Measurements from ENCODE around the gene QSOX1. TPM values are rescaled to one million over a fixed set of nuclear protein-coding genes. Genes with fewer than 3 reads are reported as not detected.

Gene QSOX1
- total RNA-seq, 1 experiment from 2014 or later = 226 TPM

DNA sequence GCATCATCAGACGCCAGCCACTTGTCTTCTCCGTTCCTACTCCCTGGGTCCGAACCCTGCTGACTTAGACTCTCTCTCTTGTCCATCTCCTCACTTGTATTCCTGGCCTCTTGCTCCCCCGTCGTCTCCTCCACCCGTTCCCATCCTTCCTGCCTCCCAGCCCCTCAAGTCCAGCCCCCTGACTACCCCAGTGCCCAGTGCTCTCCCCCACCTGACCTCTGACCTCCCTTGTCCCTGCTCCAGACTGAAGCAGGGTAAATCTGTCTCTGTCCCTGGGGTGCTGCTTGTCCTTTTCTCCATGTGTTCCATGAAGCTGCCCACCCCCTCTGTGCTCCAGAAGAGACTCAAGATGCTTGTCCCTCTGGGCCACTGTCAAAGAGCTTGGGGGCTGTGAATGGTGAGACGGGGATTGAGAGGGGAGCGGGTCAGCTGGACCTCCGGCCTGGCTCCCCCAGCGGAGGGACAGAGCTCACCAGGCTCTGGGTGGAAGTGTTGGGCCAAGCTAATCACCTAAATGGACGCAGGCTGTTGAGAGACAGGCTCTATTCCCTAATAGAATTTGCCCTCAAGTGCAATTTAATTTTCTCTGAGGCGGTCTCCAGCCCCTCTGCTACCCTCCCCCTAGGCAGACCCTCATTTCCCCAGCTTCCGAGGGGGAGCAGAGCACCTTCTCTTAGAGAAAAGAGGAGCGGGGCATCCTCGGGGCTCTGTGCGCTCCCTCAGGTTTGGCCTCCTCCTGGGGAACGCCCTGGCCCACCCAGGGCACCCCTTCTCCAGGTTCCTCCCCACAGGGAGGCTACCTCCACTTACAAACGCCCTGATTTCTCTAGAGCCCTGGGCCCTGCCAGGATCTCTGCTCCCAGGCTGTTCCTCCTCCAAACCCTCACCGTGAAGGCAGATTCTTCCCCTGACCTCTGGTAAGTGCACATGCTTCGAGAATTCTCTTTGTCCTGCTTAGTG, 64.4 kb downstream of the QSOX1 start:
- no peaks in the 10 kb centered on the region for H3K36me3 ChIP-seq (ENCODE audit: low read depth)
- no peak for DNase-seq
- intact Hi-C loops (cut with micrococcal nuclease; ENCODE audit: unreplicated experiment) = no loop called here
- H3F3A ChIP-seq (ENCODE audit: insufficient read depth, low read depth) = no peaks in the 10 kb centered on the region
- TF ChIP-seq, protein P1, sequence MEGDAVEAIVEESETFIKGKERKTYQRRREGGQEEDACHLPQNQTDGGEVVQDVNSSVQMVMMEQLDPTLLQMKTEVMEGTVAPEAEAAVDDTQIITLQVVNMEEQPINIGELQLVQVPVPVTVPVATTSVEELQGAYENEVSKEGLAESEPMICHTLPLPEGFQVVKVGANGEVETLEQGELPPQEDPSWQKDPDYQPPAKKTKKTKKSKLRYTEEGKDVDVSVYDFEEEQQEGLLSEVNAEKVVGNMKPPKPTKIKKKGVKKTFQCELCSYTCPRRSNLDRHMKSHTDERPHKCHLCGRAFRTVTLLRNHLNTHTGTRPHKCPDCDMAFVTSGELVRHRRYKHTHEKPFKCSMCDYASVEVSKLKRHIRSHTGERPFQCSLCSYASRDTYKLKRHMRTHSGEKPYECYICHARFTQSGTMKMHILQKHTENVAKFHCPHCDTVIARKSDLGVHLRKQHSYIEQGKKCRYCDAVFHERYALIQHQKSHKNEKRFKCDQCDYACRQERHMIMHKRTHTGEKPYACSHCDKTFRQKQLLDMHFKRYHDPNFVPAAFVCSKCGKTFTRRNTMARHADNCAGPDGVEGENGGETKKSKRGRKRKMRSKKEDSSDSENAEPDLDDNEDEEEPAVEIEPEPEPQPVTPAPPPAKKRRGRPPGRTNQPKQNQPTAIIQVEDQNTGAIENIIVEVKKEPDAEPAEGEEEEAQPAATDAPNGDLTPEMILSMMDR (conservative IDR thresholded peaks at IDR 0.05) = no peak
- no peak for TF ChIP-seq EZH2 (IDR thresholded peaks at IDR 0.05; ENCODE audit: low read depth)
- H3K27ac ChIP-seq = no peak overlapping the region
- no peaks in the 10 kb centered on the region for H3K4me1 ChIP-seq (replicated peaks; ENCODE audit: insufficient read depth)
- no peaks in the 10 kb centered on the region for H3K9me3 ChIP-seq (ENCODE audit: insufficient read depth, low read depth)
- BruUV-seq (replicated peaks) = no TSS peak
- H3K4me3 ChIP-seq = no peak overlapping the region
- no peaks in the 10 kb centered on the region for H3K9me2 ChIP-seq (ENCODE audit: insufficient read depth)
- no peaks in the 10 kb centered on the region for H4K20me1 ChIP-seq (ENCODE audit: insufficient read depth)
- ChIA-PET POLR2A (ENCODE audit: unreplicated experiment) (no interaction called here), CTCF (no interaction called here)
- peaks cover 9% of the 10 kb centered on the region; the same call in 1 of the 2 replicates for H3K27me3 ChIP-seq (ENCODE audit: insufficient read depth, low read depth)
- H3K4me2 ChIP-seq = no peak overlapping the region
- H3K79me2 ChIP-seq (ENCODE audit: low read depth) = no peaks in the 10 kb centered on the region
- no peak overlapping the region for H2AFZ ChIP-seq

DNA sequence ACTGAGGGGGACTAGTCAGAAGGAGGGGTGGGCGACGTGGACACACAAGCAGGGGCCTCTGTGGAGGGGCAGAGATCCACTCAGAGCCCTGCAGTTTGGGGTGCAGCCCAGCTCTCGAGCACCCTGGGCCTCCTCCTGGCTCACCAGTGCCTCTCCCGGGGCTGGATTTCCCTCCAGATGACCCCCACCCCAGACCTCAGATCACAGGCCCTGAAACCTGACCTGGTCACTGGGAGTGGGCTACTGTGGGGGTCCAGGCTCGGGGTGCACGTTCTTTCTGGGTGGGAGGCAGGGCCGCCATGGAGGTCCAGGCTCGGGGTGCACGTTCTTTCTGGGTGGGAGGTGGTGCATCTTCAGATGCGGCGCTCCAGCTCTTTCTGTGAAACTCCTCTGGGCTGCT, 65.1 kb downstream of the QSOX1 start:
- Histone ChIP-seq H3F3A (ENCODE audit: insufficient read depth, low read depth) (no peaks in the 10 kb centered on the region), H4K20me1 (ENCODE audit: insufficient read depth) (no peaks in the 10 kb centered on the region), H3K27me3 (ENCODE audit: insufficient read depth, low read depth) (peaks cover 9% of the 10 kb centered on the region; the same call in 1 of the 2 replicates), H3K9me3 (ENCODE audit: insufficient read depth, low read depth) (no peaks in the 10 kb centered on the region), H3K9me2 (ENCODE audit: insufficient read depth) (no peaks in the 10 kb centered on the region), H3K4me3 (no peak overlapping the region), H3K36me3 (ENCODE audit: low read depth) (no peaks in the 10 kb centered on the region), H2AFZ (no peak overlapping the region), H3K4me1 (replicated peaks; ENCODE audit: insufficient read depth) (no peaks in the 10 kb centered on the region), H3K4me2 (no peak overlapping the region), H3K79me2 (ENCODE audit: low read depth) (no peaks in the 10 kb centered on the region), H3K27ac (no peak overlapping the region)
- TF ChIP-seq, protein P1 (conservative IDR thresholded peaks at IDR 0.05) = no peak
- no peak for TF ChIP-seq EZH2 (IDR thresholded peaks at IDR 0.05; ENCODE audit: low read depth)
- intact Hi-C loops (cut with micrococcal nuclease; ENCODE audit: unreplicated experiment) = no loop called here
- ChIA-PET POLR2A (ENCODE audit: unreplicated experiment) (no interaction called here), CTCF (no interaction called here)
- no peak for DNase-seq
- BruUV-seq (replicated peaks) = no TSS peak

DNA sequence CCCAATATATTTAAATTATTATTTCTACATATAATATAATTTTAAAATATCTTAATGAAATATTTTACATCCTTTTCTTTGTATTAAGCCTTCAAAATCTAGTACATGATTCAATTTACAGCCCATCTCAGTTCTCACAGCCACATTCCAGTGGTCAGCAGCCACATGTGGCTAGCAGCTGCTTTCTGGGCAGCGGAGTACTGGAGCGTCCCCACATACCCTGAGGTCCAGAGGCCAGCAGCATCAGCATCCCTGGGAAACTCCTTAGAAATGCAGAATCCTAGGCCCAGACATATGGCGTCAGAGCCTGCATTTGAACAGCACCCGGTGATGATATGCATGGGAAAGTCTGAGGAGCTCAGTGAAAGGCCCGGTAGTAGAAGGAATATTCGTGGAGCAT, 66.8 kb downstream of the QSOX1 start:
- Histone ChIP-seq H4K20me1 (ENCODE audit: insufficient read depth) (no peaks in the 10 kb centered on the region), H3K4me3 (no peak overlapping the region), H3K9me3 (ENCODE audit: insufficient read depth, low read depth) (no peaks in the 10 kb centered on the region), H3K27ac (no peak overlapping the region), H3K4me2 (no peak overlapping the region), H3K9me2 (ENCODE audit: insufficient read depth) (no peaks in the 10 kb centered on the region), H3K4me1 (replicated peaks; ENCODE audit: insufficient read depth) (no peaks in the 10 kb centered on the region), H3K79me2 (ENCODE audit: low read depth) (no peaks in the 10 kb centered on the region), H3F3A (ENCODE audit: insufficient read depth, low read depth) (no peaks in the 10 kb centered on the region), H3K36me3 (ENCODE audit: low read depth) (no peaks in the 10 kb centered on the region), H2AFZ (no peak overlapping the region), H3K27me3 (ENCODE audit: insufficient read depth, low read depth) (peaks cover 14% of the 10 kb centered on the region; the same call in 1 of the 2 replicates)
- intact Hi-C loops (cut with micrococcal nuclease; ENCODE audit: unreplicated experiment) = no loop called here
- no peak for TF ChIP-seq EZH2 (IDR thresholded peaks at IDR 0.05; ENCODE audit: low read depth)
- TF ChIP-seq, protein P1 (conservative IDR thresholded peaks at IDR 0.05) = no peak
- BruUV-seq (replicated peaks) = no TSS peak
- ChIA-PET POLR2A (ENCODE audit: unreplicated experiment) (no interaction called here), CTCF (no interaction called here)
- no peak for DNase-seq
